OCI-LY3 (cell line): ENCODE results near the gene MITD1.

Source experiments
- EZH2phosphoT487 ChIP-seq: fragments of 200-600 bp; shearing (Covaris generic); IDR thresholded peaks from 2 replicates; pipeline ENCODE4 v1.6.1; 2018; ENCODE audit warnings: antibody characterized with exemption, mixed run types, low read depth
- TF ChIP-seq, protein P1 (sequence below): fragments of 200-600, 300-600 bp; sonication (generic); IDR thresholded peaks from 2 replicates; pipeline ENCODE4 v1.5.1; 2014; ENCODE audit warnings: antibody characterized with exemption, low read length, low read depth

DNA sequence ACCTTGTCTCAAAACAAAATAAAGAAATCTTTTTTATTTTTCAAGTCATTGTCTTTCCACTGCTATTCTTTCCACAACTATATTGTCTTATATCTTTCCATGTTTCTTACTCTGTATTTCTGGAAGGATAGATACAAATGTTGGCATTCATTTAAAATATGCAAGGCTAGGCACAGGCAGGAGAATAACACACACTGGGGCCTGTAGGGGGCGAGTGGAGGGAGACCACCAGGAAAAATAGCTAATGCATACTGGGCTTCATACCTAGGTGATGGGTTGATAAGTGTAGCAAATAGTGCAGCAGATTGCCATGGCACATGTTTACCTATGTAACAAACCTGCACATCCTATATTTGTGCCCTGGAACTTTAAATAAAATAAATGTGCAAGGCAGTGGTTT is 9.7 kb upstream of the MITD1 start:
- TF ChIP-seq, protein P1, sequence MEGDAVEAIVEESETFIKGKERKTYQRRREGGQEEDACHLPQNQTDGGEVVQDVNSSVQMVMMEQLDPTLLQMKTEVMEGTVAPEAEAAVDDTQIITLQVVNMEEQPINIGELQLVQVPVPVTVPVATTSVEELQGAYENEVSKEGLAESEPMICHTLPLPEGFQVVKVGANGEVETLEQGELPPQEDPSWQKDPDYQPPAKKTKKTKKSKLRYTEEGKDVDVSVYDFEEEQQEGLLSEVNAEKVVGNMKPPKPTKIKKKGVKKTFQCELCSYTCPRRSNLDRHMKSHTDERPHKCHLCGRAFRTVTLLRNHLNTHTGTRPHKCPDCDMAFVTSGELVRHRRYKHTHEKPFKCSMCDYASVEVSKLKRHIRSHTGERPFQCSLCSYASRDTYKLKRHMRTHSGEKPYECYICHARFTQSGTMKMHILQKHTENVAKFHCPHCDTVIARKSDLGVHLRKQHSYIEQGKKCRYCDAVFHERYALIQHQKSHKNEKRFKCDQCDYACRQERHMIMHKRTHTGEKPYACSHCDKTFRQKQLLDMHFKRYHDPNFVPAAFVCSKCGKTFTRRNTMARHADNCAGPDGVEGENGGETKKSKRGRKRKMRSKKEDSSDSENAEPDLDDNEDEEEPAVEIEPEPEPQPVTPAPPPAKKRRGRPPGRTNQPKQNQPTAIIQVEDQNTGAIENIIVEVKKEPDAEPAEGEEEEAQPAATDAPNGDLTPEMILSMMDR = no peak
- no peak for TF ChIP-seq EZH2phosphoT487
